PC-9 (cell line): ENCODE measurements around the gene TMEM94.

ENCODE experiments used
- EZH2 ChIP-seq: fragments of 200-600 bp; sonication (generic); IDR thresholded peaks from 2 replicates; pipeline ENCODE4 v1.8.0; 2017; ENCODE audit warnings: antibody characterized with exemption, low read depth
- TF ChIP-seq, protein P1 (sequence below): fragments of 200-600 bp; sonication (generic); conservative IDR thresholded peaks from 2 replicates; pipeline ENCODE4 v1.6.1; 2017; ENCODE audit warnings: mixed run types, antibody characterized with exemption, mild to moderate bottlenecking, moderate library complexity

DNA sequence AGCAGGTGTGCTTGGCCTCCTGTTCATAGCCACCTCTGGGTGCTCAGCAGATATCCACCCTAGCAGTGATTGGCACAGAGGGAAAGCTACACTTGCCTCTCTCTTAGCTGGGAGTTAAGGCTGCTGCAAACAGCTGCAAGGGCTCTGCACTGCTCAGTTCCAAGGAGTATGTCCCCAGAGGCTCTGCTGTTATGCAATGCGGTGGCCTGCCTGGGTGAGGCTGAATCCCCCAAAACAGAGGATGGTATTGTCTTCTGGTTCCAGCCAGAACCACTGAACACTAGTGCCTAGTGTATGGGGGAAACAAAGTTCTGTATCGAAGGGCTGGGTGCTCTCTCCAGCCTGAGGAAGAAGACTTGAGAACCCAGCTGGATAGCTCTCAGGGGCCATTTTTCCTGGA, 16.8 kb downstream of the TMEM94 start:
- no peak for TF ChIP-seq EZH2
- TF ChIP-seq, protein P1, sequence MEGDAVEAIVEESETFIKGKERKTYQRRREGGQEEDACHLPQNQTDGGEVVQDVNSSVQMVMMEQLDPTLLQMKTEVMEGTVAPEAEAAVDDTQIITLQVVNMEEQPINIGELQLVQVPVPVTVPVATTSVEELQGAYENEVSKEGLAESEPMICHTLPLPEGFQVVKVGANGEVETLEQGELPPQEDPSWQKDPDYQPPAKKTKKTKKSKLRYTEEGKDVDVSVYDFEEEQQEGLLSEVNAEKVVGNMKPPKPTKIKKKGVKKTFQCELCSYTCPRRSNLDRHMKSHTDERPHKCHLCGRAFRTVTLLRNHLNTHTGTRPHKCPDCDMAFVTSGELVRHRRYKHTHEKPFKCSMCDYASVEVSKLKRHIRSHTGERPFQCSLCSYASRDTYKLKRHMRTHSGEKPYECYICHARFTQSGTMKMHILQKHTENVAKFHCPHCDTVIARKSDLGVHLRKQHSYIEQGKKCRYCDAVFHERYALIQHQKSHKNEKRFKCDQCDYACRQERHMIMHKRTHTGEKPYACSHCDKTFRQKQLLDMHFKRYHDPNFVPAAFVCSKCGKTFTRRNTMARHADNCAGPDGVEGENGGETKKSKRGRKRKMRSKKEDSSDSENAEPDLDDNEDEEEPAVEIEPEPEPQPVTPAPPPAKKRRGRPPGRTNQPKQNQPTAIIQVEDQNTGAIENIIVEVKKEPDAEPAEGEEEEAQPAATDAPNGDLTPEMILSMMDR, result no peak
